Progenitor cell of endocrine pancreas (in vitro differentiated cells): ENCODE results near the gene SLC16A10. TPM values are rescaled to one million over a fixed set of nuclear protein-coding genes. Genes with fewer than 3 reads are reported as not detected.

Experiments
- DNase-seq: peaks from one replicate; pipeline ENCODE4 v3.0.0; 2021; ENCODE audit warnings: low spot score; ENCODE audit not compliant: unreplicated experiment
- H3K27ac Mint-ChIP-seq: 2 replicates; pipeline ENCODE4 v1.8.0; 2021; ENCODE audit warnings: mild to moderate bottlenecking, moderate library complexity, mixed read lengths
- H3K27me3 Mint-ChIP-seq: 2 replicates; pipeline ENCODE4 v1.8.0; 2021; ENCODE audit warnings: mixed read lengths
- H3K36me3 Mint-ChIP-seq: 2 replicates; pipeline ENCODE4 v1.8.0; 2022; ENCODE audit warnings: mixed read lengths; ENCODE audit not compliant: insufficient read depth
- H3K4me1 Mint-ChIP-seq: 2 replicates; pipeline ENCODE4 v1.8.0; 2021; ENCODE audit warnings: low read depth, mixed read lengths
- H3K4me3 Mint-ChIP-seq: 2 replicates; pipeline ENCODE4 v1.8.0; 2021; ENCODE audit warnings: low read depth, mild to moderate bottlenecking, moderate library complexity, mixed read lengths
- H3K9me3 Mint-ChIP-seq: 2 replicates; pipeline ENCODE4 v1.8.0; 2021; ENCODE audit warnings: low read depth, mixed read lengths
- total RNA-seq: library from RNA; stranded (reverse); gene quantifications from 2 replicates; pipeline ENCODE4 v1.2.1, GENCODE V29; 2021
- TF ChIP-seq, protein P1 (sequence below): fragments of 200-600 bp; sonication (generic); IDR thresholded peaks from one replicate; pipeline ENCODE4 v1.5.0; 2021; ENCODE audit warnings: antibody characterized with exemption, mild to moderate bottlenecking; ENCODE audit not compliant: unreplicated experiment

The SLC16A10 gene
- total RNA-seq, 1 donor from 2014 or later: 7.0 TPM

DNA sequence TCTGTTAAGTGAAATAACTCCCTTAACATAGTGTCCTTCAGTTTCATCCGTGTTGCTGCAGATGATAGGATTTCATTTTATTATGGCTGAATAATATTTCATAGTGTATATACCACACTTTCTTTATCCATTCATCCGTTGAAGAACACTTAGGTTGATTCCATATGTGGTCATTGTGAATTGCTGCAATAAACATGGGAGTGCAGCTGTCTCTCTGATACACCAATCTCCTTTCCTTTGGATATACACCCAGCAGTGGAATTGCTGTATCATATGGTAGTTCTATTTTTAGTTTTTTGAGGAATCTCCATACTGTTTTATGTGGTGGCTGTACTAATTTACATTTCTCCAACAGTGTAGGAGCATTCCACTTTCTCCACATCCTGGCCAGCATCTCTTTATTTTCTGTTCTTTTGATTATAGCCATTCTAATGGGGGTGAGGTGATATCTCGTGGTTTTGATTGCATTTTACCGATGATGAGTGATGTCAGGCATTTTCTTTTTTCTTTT, 193.2 kb downstream of the SLC16A10 start:
- H3K27me3 Mint-ChIP-seq: no peaks in the 10 kb centered on the region

More for the DNA sequence above, 193.2 kb downstream of the SLC16A10 start:
- Mint-ChIP-seq H3K4me3 (no peak overlapping the region), H3K4me1 (peaks cover 2% of the 10 kb centered on the region), H3K27ac (no peak overlapping the region), H3K9me3 (peaks cover 5% of the 10 kb centered on the region), H3K36me3 (peaks cover 66% of the 10 kb centered on the region)
- TF ChIP-seq, protein P1, sequence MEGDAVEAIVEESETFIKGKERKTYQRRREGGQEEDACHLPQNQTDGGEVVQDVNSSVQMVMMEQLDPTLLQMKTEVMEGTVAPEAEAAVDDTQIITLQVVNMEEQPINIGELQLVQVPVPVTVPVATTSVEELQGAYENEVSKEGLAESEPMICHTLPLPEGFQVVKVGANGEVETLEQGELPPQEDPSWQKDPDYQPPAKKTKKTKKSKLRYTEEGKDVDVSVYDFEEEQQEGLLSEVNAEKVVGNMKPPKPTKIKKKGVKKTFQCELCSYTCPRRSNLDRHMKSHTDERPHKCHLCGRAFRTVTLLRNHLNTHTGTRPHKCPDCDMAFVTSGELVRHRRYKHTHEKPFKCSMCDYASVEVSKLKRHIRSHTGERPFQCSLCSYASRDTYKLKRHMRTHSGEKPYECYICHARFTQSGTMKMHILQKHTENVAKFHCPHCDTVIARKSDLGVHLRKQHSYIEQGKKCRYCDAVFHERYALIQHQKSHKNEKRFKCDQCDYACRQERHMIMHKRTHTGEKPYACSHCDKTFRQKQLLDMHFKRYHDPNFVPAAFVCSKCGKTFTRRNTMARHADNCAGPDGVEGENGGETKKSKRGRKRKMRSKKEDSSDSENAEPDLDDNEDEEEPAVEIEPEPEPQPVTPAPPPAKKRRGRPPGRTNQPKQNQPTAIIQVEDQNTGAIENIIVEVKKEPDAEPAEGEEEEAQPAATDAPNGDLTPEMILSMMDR: no peak
- no peak for DNase-seq

Other genes with a start within 250 kb of the SLC16A10 start
- gene AMD1, start 212.7 kb upstream of the SLC16A10 start, total RNA-seq: 75.0 and 75.2 TPM in 2 replicates
- 93.9 and 94.2 TPM in 2 replicates for gene GTF3C6, start 128.8 kb upstream of the SLC16A10 start, total RNA-seq
- gene RPF2, start 105.5 kb upstream of the SLC16A10 start, total RNA-seq: 22.2 and 23.6 TPM in 2 replicates